Vagina (tissue), 2 donors: Measurements from ENCODE around the gene HOXB5.

Experiments used
- CTCF ChIP-seq, 3 experiments: fragments of 450-650 bp in 2 of 3; fragments of 200-600 bp in 1 of 3; sonication (generic) in 1 of 3; IDR thresholded peaks; one replicate each; pipeline ENCODE4 v1.5.1; 2017 to 2019; ENCODE audit warnings: antibody characterized with exemption in 3 of 3, mild to moderate bottlenecking in 2 of 3, moderate library complexity in 2 of 3
- POLR2A ChIP-seq, 2 donors: fragments of 450-650 bp; IDR thresholded peaks; one replicate each; pipeline ENCODE4 v1.6.1; 2017; ENCODE audit warnings: antibody characterized with exemption in 2 of 2, mild to moderate bottlenecking in 2 of 2, moderate library complexity in 2 of 2
- POLR2AphosphoS5 ChIP-seq, 2 donors: sonication (generic); formaldehyde crosslinking; IDR thresholded peaks; one replicate each; pipeline ENCODE4 v1.9.0; 2017; ENCODE audit warnings: antibody characterized with exemption in 2 of 2, mild to moderate bottlenecking in 2 of 2, low read depth in 1 of 2; ENCODE audit not compliant: insufficient read depth in 1 of 2

GRCh38 chr17:48586355-48587258 lies 7.0 kb downstream of the HOXB5 start:
- TF ChIP-seq CTCF (IDR thresholded peaks at IDR 0.05), result no peak
- no peak for TF ChIP-seq POLR2A (IDR thresholded peaks at IDR 0.05)
- no peak for TF ChIP-seq POLR2AphosphoS5 (IDR thresholded peaks at IDR 0.05; ENCODE audit: insufficient read depth in 1 of 2, low read depth in 1 of 2)
